Measurements from ENCODE around the gene PRORP.

The PRORP gene

GRCh38 chr14:35133542-35134328 lies 11.4 kb downstream of the PRORP start:
- H3K4me3 ChIP-seq (ENCODE audit: low read depth, low read length): no peak overlapping the region
- no peak for TF ChIP-seq CTCF (IDR thresholded peaks at IDR 0.05; ENCODE audit: insufficient read depth, low read length, missing control alignments)
- no peak for DNase-seq (ENCODE audit: low read depth, low spot score)
- CTCF ChIA-PET: interaction anchor here (1.1 to 17.0 kb wide), 4 partner anchors 9 to 555 kb away, joined by 3 to 573 read pairs (median 7); partner anchors contain the start of gene NFKBIA
- POLR2A ChIA-PET: no interaction called here

GRCh38 chr14:35134329-35135123 lies 12.2 kb downstream of the PRORP start:
- ChIA-PET POLR2A (no interaction called here), CTCF (interaction anchor here (1.1 to 17.0 kb wide), 4 partner anchors 8 to 554 kb away, joined by 3 to 573 read pairs (median 7); partner anchors contain the start of gene NFKBIA)
- H3K4me3 ChIP-seq (ENCODE audit: low read depth, low read length): no peak overlapping the region
- no peak for TF ChIP-seq CTCF (IDR thresholded peaks at IDR 0.05; ENCODE audit: insufficient read depth, low read length, missing control alignments)
- DNase-seq (ENCODE audit: low read depth, low spot score): no peak

- TF ChIP-seq CTCF (IDR thresholded peaks at IDR 0.05; ENCODE audit: insufficient read depth, low read length, missing control alignments): no peak
- H3K4me3 ChIP-seq (ENCODE audit: low read depth, low read length): no peak overlapping the region
- ChIA-PET POLR2A (no interaction called here), CTCF (interaction anchor here (0.8 to 17.0 kb wide), 7 partner anchors 10 to 550 kb away, joined by 3 to 573 read pairs (median 4); partner anchors contain the start of genes NFKBIA, PPP2R3C and PRORP)
- no peak for DNase-seq (ENCODE audit: low read depth, low spot score)
Measured at GRCh38 chr14:35138585-35138984, 16.2 kb downstream of the PRORP start.

- TF ChIP-seq CTCF (IDR thresholded peaks at IDR 0.05; ENCODE audit: insufficient read depth, low read length, missing control alignments): no peak
- ChIA-PET CTCF (interaction anchor here (0.6 to 17.0 kb wide), 40 partner anchors 9 to 677 kb away, joined by 3 to 573 read pairs (median 5); partner anchors contain the start of genes NFKBIA, PPP2R3C, PRORP and PSMA6), POLR2A (interaction anchor here (0.8 to 2.0 kb wide), 3 partner anchors 244 to 264 kb away, joined by 3 to 6 read pairs (median 6); partner anchors contain the start of gene NFKBIA)
- H3K4me3 ChIP-seq (ENCODE audit: low read depth, low read length): no peak overlapping the region
- no peak for DNase-seq (ENCODE audit: low read depth, low spot score)
Measured at GRCh38 chr14:35140718-35141581, 18.6 kb downstream of the PRORP start.

GRCh38 chr14:35144029-35144428 lies 21.7 kb downstream of the PRORP start:
- no peak overlapping the region for H3K4me3 ChIP-seq (ENCODE audit: low read depth, low read length)
- CTCF ChIA-PET: interaction anchor here (1.1 to 17.0 kb wide), 9 partner anchors 11 to 674 kb away, joined by 3 to 573 read pairs (median 6); partner anchors contain the start of gene NFKBIA

More at GRCh38 chr14:35144029-35144428, 21.7 kb downstream of the PRORP start:
- DNase-seq (ENCODE audit: low read depth, low spot score): no peak
- POLR2A ChIA-PET: no interaction called here
- TF ChIP-seq CTCF (IDR thresholded peaks at IDR 0.05; ENCODE audit: insufficient read depth, low read length, missing control alignments): no peak
